Measurements from ENCODE around the gene BCR. TPM values are rescaled to one million over a fixed set of nuclear protein-coding genes. Genes with fewer than 3 reads are reported as not detected.

The BCR gene
- polyA plus RNA-seq, 1 experiment: 24.0 TPM

GRCh38 chr22:23233752-23234408 lies 53.6 kb downstream of the BCR start:
- H3K4me3 ChIP-seq (ENCODE audit: low read depth, low read length): no peak overlapping the region
- H3K27me3 ChIP-seq (ENCODE audit: control insufficient read depth, insufficient read depth, low read length): no peaks in the 10 kb centered on the region
- ChIA-PET CTCF (interaction anchor here (1.0 to 1.4 kb wide), 2 partner anchors 48 to 81 kb away, joined by 3 to 6 read pairs; no protein-coding TSS in a partner anchor), POLR2A (no interaction called here)
- no peaks in the 10 kb centered on the region; the same call in 1 of the 2 replicates for H3K36me3 ChIP-seq (ENCODE audit: control insufficient read depth, insufficient read depth, low read length)
- TF ChIP-seq, protein P1, sequence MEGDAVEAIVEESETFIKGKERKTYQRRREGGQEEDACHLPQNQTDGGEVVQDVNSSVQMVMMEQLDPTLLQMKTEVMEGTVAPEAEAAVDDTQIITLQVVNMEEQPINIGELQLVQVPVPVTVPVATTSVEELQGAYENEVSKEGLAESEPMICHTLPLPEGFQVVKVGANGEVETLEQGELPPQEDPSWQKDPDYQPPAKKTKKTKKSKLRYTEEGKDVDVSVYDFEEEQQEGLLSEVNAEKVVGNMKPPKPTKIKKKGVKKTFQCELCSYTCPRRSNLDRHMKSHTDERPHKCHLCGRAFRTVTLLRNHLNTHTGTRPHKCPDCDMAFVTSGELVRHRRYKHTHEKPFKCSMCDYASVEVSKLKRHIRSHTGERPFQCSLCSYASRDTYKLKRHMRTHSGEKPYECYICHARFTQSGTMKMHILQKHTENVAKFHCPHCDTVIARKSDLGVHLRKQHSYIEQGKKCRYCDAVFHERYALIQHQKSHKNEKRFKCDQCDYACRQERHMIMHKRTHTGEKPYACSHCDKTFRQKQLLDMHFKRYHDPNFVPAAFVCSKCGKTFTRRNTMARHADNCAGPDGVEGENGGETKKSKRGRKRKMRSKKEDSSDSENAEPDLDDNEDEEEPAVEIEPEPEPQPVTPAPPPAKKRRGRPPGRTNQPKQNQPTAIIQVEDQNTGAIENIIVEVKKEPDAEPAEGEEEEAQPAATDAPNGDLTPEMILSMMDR (IDR thresholded peaks at IDR 0.05; ENCODE audit: insufficient read depth, low read depth, low read length): no peak
- no peak for DNase-seq (ENCODE audit: low read depth)

- ChIA-PET POLR2A (no interaction called here), CTCF (interaction anchor here (1.0 to 1.4 kb wide), 2 partner anchors 47 to 80 kb away, joined by 3 to 6 read pairs; no protein-coding TSS in a partner anchor)
- DNase-seq (ENCODE audit: low read depth): no peak
- TF ChIP-seq, protein P1 (IDR thresholded peaks at IDR 0.05; ENCODE audit: insufficient read depth, low read depth, low read length): no peak
- Histone ChIP-seq H3K4me3 (ENCODE audit: low read depth, low read length) (no peak overlapping the region), H3K36me3 (ENCODE audit: control insufficient read depth, insufficient read depth, low read length) (no peaks in the 10 kb centered on the region; the same call in 1 of the 2 replicates), H3K27me3 (ENCODE audit: control insufficient read depth, insufficient read depth, low read length) (no peaks in the 10 kb centered on the region)
These were observed 54.3 kb downstream of the BCR start for GRCh38 chr22:23234409-23235161.

- CTCF ChIA-PET: no interaction called here
These were observed 55.1 kb downstream of the BCR start for GRCh38 chr22:23235425-23235824.

DNA sequence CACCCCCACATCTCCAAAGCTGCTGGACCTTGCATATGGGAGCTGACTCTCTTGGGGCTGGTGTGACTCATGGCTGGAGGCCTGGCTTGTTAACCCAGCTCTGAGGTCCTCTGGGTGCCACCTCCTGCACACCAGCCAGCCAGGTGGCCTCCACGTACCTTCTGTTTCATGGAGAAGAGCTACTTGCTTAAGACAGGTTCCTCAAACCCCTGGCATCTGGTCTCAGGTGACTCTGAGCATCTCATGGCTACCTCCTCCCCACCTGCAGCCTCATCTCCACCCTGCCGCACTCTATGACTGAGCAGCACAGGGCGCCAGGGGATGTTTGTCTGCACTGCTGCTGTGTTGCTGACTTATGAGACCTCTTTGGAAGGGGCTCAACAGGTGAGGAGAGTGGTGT lies 55.7 kb downstream of the BCR start:
- ChIA-PET POLR2A (no interaction called here), CTCF (interaction anchor here (0.7 kb wide), 1 partner anchor 10 kb away, joined by 3 read pairs; no protein-coding TSS in a partner anchor)
- Histone ChIP-seq H3K36me3 (ENCODE audit: control insufficient read depth, insufficient read depth, low read length) (no peaks in the 10 kb centered on the region; the same call in 1 of the 2 replicates), H3K4me3 (ENCODE audit: low read depth, low read length) (no peak overlapping the region), H3K27me3 (ENCODE audit: control insufficient read depth, insufficient read depth, low read length) (no peaks in the 10 kb centered on the region)
- TF ChIP-seq, protein P1 (IDR thresholded peaks at IDR 0.05; ENCODE audit: insufficient read depth, low read depth, low read length): no peak
- DNase-seq (ENCODE audit: low read depth): no peak

More at GRCh38 chr22:23235425-23235824, 55.1 kb downstream of the BCR start:
- TF ChIP-seq, protein P1 (IDR thresholded peaks at IDR 0.05; ENCODE audit: insufficient read depth, low read depth, low read length): no peak
- H3K36me3 ChIP-seq (ENCODE audit: control insufficient read depth, insufficient read depth, low read length): no peaks in the 10 kb centered on the region; the same call in 1 of the 2 replicates
- no peaks in the 10 kb centered on the region for H3K27me3 ChIP-seq (ENCODE audit: control insufficient read depth, insufficient read depth, low read length)
- no peak for DNase-seq (ENCODE audit: low read depth)
- no peak overlapping the region for H3K4me3 ChIP-seq (ENCODE audit: low read depth, low read length)
- POLR2A ChIA-PET: no interaction called here
